Measurements from ENCODE around the gene POLR2B. TPM values are rescaled to one million over a fixed set of nuclear protein-coding genes. Genes with fewer than 3 reads are reported as not detected.
"Not testable (repeated sequence)": the region's sequence is repeated elsewhere in the genome, so short reads cannot be mapped to it uniquely, and the experiment has no call there.

Gene POLR2B
- total RNA-seq, 1 donor from 2014 or later: 67.8 TPM

DNA sequence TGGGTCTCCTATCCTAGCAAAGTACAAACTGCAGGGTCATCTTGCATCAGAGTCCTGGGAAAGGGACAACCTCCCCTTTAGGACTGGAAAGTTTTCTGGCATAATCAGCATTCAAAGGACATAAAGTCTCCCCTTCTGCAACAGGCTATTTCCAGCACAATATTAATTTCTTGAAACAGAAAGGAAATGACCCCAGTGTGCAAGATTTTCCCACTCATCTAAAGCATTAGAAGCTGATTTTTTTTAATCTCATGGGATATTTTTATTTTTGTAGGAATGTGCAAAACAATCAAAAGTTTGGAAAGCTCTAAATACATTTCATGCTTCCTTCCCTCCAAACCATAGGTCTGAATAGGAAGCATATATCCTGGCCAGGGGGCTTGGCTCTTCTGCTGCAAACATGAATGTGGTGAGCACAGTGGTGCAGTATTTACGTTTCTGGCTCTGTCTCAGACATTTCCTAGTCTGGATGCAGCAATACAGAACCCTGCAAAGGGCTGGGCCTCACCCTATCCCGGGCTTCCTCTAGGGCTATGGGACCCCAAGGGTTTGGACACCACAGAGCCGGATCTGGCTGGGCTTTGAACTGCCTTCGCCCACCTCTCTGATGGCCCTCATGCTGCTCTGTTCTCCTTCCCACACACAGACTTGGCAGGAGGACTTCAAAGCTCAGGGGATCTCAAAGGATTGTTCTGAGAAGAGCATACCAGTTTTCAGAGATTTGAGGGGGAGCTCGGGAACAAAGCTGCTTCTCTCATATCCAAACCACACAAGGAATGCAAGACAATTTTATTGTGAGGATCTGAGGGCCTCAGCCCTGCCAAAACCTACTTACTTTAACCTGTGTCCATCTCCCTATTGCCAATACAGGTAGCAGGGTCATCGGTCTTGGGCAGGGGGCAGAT is 64.9 kb downstream of the POLR2B start:
- Histone ChIP-seq H3K27me3 (ENCODE audit: low read depth) (no peaks in the 10 kb centered on the region), H3K36me3 (no peaks in the 10 kb centered on the region), H3K27ac (peak overlapping the region; percentile 66), H3K4me3 (no peak overlapping the region), H3K4me1 (peaks cover 39% of the 10 kb centered on the region), H3K9me3 (no peaks in the 10 kb centered on the region)
- intact Hi-C loops (cut with DNase I): no loop called here
- TF ChIP-seq, protein P1, sequence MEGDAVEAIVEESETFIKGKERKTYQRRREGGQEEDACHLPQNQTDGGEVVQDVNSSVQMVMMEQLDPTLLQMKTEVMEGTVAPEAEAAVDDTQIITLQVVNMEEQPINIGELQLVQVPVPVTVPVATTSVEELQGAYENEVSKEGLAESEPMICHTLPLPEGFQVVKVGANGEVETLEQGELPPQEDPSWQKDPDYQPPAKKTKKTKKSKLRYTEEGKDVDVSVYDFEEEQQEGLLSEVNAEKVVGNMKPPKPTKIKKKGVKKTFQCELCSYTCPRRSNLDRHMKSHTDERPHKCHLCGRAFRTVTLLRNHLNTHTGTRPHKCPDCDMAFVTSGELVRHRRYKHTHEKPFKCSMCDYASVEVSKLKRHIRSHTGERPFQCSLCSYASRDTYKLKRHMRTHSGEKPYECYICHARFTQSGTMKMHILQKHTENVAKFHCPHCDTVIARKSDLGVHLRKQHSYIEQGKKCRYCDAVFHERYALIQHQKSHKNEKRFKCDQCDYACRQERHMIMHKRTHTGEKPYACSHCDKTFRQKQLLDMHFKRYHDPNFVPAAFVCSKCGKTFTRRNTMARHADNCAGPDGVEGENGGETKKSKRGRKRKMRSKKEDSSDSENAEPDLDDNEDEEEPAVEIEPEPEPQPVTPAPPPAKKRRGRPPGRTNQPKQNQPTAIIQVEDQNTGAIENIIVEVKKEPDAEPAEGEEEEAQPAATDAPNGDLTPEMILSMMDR (IDR thresholded peaks at IDR 0.05): no peak
- peak in 1 of 2 donors; percentile 53 for ATAC-seq
- no peak for DNase-seq

DNA sequence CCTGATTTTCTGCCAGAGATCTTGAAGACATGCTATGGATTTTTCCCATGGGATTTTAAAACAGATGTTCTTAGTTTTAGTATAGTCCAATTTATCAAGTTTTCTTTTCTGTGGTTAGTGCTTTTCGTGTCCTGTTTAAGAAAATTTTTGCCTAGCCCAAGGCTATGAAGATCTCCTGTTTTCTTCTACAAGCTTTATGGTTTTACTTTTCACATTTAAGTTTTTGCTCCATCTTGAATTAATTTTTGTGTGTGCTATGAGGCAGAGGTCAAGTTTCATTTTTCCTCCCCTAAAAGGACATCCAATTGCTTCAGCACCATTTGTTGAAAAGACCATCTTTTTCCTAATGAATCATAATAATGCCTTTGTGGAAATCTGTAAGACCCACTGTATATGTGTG is 65.6 kb downstream of the POLR2B start:
- peak overlapping the region; percentile 66 for H3K27ac ChIP-seq
- peaks cover 39% of the 10 kb centered on the region for H3K4me1 ChIP-seq
- ATAC-seq (no peak), DNase-seq (no peak)
- H3K9me3 ChIP-seq: no peaks in the 10 kb centered on the region
- TF ChIP-seq, protein P1 (IDR thresholded peaks at IDR 0.05): no peak
- H3K27me3 ChIP-seq (ENCODE audit: low read depth): no peaks in the 10 kb centered on the region
- H3K36me3 ChIP-seq: no peaks in the 10 kb centered on the region
- no peak overlapping the region for H3K4me3 ChIP-seq
- intact Hi-C loops (cut with DNase I): no loop called here

DNA sequence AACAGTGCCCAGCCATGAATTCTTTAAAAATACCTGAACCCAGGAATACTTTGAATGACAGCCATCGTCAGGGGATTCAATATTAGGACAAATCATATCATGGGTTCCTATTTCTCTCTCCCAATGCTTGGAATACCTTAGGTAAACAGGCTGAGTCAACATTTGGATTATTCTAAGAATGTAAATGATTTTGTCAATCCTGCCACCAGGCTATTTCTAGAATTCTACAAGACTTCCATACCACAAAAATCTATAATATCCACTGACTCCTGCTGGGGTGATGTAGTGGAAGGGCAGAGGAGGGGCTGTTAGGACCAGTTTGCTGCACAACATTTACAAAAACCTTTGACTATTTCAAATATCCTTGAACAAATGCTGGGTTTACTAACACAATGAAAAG is 66.3 kb downstream of the POLR2B start:
- ATAC-seq (no peak), DNase-seq (no peak)
- Histone ChIP-seq H3K27ac (peak overlapping the region; percentile 66), H3K4me3 (no peak overlapping the region), H3K36me3 (no peaks in the 10 kb centered on the region), H3K9me3 (no peaks in the 10 kb centered on the region), H3K4me1 (peaks cover 39% of the 10 kb centered on the region), H3K27me3 (ENCODE audit: low read depth) (no peaks in the 10 kb centered on the region)
- TF ChIP-seq, protein P1 (IDR thresholded peaks at IDR 0.05): no peak
- intact Hi-C loops (cut with DNase I): no loop called here

DNA sequence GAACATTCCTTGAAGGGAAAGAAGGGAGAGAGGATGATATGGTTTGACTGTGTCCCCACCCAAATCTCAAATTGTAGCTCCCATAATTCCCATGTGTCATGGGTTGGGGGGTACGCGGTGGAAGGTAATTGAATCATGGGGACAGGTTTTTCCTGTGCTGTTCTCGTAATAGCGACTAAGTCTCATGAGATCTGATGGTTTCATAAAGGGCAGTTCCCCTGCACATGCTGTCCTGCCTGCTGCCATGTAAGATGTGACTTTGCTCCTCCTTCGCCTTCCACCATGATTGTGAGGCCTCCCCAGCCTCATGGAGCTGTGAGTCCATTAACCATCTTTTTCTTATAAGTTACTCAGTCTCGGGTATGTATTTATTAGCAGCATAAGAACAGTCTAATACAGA is 68.3 kb downstream of the POLR2B start:
- ATAC-seq; H3K9me3 ChIP-seq; H3K36me3 ChIP-seq; intact Hi-C loops (cut with DNase I); H3K4me3 ChIP-seq; H3K27me3 ChIP-seq (ENCODE audit: low read depth); DNase-seq; H3K27ac ChIP-seq: not testable (repeated sequence)
- H3K4me1 ChIP-seq: peaks cover 48% of the 10 kb centered on the region

DNA sequence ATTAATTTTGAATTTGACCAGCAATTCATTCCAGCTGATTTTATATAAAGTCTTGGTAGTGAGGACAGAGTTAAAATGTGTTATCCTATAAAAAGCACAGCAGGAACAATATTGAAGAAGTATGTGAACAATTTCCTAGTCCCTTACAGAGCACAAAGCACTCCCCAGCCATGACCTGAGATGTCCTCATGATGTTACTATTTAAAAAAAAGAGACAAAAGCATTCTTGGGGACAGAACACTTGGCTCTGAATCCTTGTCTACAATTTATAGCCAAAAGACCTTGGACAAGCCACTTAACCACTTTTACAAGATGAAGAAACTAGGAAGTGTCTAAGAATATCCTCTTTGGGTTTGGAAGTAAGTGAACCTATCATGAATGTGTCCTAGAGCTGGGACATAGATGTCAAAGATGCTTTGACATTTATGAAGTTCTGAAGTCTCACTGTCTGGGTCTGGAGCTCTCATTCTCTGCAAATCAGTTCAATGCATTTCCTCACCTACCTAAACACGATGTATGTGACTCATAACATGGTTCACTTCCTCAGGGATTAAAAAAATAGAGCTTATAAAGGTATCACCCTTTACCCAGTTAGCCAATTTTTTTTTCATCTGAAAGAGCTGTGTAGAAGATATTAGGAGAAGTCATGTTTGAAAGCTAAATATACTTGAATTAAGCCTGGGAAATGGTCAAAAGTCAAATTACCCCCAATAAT is 70.1 kb downstream of the POLR2B start:
- Histone ChIP-seq H3K27me3 (ENCODE audit: low read depth) (no peaks in the 10 kb centered on the region), H3K4me3 (no peak overlapping the region), H3K36me3 (no peaks in the 10 kb centered on the region), H3K9me3 (no peaks in the 10 kb centered on the region), H3K4me1 (peaks cover 37% of the 10 kb centered on the region), H3K27ac (no peak overlapping the region)
- TF ChIP-seq, protein P1 (IDR thresholded peaks at IDR 0.05): no peak
- intact Hi-C loops (cut with DNase I): no loop called here
- no peak for DNase-seq
- ATAC-seq: no peak

DNA sequence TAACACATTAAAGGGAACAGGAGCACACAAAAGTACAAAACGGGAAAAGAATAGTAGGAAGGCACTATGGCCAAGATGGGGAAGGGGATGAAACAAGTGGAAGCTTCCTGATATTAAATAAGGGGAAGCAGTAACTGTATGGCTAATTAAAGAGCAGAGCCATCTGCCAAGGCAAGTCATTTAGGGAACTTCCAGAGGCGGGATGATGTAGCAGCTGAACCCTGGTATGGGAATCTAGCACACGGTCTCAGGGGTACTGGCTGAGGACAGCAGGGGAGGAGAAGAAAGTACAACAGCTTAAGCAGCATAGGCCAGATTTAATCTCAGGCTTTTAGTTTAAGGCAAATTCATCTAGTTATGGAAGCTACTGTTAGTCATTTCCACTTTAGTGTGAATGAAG is 72.4 kb downstream of the POLR2B start:
- Histone ChIP-seq H3K27ac (no peak overlapping the region), H3K4me1 (peaks cover 19% of the 10 kb centered on the region), H3K27me3 (ENCODE audit: low read depth) (no peaks in the 10 kb centered on the region), H3K9me3 (no peaks in the 10 kb centered on the region), H3K36me3 (no peaks in the 10 kb centered on the region), H3K4me3 (no peak overlapping the region)
- TF ChIP-seq, protein P1 (IDR thresholded peaks at IDR 0.05): no peak
- peak in 1 of 2 donors; percentile 48 for ATAC-seq
- no peak for DNase-seq
- intact Hi-C loops (cut with DNase I): no loop called here

All from lower lobe of right lung (tissue), 2 donors.